HS-27A (cell line): ENCODE measurements around the gene FGF16.
"Not testable (repeated sequence)": the region's sequence is repeated elsewhere in the genome, so short reads cannot be mapped to it uniquely, and the experiment has no call there.

Source experiments
- DNase-seq: peaks from one replicate; pipeline ENCODE4 v3.0.0-alpha.2; 2012; ENCODE audit warnings: low read depth, missing footprints

Gene FGF16

DNA sequence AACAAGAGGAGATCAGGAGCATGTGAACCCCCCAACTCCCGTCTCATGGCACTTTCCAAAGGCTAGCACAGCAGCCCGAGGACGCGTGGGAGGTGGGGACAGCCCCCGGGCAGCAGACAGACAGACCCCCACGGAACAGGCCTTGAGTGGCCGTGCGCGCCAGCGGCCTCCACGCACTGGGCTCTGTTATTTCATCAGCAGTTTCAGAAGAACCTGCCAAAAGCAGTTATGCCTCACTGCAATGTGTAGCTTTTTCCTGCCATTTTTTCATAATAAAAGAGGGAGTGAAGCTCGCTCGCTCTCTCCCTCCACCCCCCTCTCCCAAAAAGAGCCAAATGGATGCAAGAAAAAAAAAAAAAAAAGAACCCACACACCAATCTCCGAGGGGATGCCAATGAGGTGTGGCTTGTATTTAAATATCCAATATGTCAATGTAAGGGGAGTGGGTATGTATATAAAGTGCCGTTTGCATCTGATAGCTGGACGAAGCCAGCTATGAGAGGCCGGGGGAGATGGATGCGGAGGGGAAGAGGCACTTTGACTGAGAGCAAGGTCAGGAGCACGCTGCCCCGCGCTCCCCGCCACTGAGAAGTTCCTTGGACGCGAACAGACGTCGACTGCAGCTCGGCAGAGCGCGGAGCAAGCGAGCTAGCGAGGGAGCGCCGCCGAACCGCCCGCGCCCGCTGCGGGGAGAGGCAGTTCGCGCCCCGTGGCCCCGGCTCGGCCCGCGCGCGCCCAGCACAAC, at the start of gene FGF16:
Gene FGF16, plus strand, starts transcription at position 482 of the 745 bp plus-strand sequence. CDS start 286 bp downstream, outside the sequence.
- no peak for DNase-seq

DNA sequence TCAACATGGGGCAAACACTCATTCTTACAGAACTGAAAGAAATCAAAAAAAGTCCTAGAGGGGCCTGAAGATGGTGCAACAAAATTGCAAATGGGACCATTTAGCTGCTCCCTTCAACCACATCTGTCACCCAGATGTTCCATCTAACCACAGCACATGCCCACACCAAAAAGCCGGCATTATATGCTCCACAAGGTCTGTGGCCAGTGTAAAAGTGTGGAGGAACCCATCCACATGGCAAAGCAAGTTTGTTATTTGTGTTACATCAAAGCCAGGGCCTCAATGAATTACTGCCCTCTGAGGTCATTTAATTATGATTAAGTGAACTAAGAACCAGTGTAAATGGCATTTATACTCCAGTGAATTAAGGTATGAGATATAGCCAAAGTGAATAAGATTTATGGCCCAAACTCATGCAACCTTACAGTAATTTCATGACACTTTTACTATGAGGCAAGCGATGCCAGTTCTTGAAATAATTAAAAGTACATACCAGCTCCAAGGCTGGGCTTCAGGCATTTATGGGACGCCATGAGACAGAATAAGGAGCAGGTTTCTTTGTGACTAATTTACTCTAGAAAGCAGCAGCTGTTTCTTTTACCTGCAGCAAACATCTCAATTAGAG, 48.7 kb upstream of the FGF16 start:
- no peak for DNase-seq

DNA sequence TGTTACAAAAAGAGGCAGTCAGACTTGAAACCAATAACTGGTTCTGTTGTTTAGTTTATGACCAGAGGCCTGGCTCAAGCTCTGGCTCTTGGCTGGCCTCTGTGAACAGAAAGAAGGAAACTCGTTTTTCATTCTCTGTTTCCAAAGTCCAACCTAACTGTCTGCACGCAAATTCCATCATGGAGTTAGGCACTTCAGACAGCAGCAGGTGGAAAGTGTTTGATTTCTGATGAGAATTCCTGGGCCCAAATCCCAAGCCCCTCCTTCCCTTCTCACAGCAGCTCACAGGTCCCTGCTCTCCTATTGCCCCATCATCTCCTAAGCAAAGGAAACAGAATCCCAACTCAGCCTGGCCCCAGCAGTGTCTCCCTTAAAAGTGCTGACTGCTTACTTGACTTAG, 42.8 kb upstream of the FGF16 start:
- no peak for DNase-seq

DNA sequence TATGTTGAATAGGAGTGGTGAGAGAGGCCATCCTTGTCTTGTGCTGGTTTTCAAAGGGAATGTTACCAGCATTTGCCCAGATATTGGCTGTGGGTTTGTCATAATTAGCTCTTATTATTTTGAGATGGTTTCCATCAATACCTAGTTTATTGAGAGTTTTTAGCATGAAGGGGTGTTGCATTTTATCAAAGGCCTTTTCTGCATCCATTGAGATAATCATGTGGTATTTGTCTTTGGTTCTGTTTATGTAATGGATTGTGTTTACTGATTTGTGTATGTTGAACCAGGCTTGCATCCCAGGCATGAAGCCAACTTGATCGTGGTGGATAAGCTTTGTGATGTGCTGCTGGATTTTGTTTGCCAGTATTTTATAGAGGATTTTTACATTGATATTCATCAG, 39.4 kb upstream of the FGF16 start:
- DNase-seq: not testable (repeated sequence)

DNA sequence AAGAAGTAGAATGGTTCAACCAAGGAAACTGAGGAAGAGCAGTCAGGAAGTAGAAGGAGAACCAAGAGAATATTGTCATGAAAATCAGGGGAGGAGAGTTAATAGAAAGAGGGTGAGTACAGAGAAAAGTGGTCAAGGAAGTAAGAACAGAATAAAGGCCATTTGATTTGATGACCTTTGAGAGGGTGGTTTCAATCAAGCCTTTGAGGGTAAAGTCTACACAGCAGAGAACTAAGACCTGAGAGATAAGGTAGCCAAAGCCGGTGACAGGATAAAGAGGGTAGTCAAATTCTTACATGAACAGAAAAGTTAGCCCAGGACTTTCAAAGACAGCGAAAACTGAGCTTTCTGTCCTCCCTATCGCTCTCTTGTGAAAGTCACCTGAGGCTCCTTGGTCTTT, 34.6 kb upstream of the FGF16 start:
- no peak for DNase-seq

DNA sequence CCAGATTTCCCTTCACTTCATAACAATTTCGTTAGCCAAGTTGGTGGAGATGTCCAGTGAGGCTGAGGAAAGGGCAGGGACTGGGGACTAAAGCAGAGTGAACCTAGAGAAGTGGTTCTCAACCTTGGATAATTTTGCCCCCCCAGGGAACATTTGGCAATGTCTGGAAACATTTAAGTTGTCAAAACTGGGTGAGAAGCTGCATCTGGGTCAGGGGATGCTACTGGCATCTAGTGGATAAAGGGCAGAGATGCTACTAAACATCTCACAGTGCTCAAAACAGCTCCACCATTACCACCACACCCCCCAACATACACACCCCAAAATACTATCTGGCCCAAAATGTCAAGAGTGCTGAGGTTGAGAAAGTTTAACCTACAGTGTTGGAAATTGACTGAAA, 32.0 kb upstream of the FGF16 start:
- DNase-seq: no peak

DNA sequence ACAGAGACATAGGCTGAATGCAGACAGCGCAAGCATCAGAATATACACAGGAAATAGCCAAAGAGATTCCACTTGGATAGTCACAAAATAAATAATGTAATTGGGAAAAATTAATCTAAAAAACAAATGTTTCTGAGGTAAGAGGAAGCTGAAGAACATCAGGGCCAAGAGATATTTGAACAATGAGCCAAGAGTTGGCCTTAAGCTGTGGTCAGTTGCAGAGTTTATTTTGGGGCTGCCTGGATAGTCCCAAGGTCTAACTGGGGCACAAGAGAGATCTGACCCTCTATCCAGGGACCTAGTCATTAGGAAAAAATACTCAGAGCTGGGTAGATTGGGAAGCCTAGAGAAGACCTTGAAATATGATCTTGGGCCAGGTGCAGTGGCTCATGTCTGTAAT, 31.3 kb upstream of the FGF16 start:
- DNase-seq: no peak

DNA sequence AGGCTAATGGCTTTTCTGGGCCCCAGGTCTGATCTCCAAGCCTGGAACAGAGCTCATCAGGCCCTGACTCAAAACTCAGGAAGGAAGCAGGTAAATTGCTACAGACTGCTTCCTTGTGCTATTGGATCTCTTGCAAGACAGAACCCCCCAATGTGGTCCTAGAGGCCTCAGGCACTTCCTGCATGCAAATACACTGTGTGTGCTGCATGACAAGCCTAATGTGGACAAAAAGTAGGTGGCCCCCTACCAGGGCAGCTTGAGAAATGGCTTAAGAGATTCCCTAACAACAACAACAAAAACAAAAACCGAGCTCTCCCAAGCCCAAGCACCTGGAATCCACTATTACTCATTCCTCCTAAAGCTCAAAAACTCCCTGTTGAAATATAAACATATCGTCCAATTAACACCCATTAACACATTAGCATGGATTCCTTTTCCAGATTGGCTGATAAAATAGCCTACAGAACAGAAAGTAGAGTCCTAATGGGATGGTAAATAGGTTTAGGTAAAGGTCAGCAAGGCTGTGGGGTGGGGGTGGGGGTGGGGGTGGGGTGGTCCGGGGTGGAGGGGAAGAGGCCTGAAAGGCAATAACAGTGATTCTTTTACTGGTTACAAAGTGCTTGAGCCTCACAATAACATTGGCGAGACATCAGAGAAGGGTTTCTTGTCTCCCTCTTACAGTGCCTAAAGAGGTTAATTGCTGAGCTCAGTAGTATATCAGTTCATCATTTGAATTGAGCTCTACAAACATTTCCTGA, 24.1 kb upstream of the FGF16 start:
- DNase-seq: no peak

DNA sequence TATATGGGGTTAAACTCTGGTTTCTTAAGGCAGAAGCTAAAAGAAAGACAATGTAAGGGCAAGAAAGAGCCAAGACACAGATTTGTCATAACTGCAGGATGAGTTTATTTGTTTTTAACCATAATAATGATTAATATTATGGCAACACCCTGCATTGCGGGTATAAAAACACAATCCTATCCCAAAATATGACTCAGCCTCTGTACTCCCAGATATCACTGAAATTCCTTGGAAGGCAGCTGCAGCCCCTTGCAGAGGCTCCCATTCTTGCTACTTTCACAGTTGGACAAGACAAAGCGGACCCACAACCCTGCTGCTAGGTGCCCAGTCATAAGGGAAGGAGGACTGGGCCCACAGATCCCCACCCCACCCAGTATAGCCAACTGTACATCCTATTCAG, 20.4 kb upstream of the FGF16 start:
- no peak for DNase-seq

DNA sequence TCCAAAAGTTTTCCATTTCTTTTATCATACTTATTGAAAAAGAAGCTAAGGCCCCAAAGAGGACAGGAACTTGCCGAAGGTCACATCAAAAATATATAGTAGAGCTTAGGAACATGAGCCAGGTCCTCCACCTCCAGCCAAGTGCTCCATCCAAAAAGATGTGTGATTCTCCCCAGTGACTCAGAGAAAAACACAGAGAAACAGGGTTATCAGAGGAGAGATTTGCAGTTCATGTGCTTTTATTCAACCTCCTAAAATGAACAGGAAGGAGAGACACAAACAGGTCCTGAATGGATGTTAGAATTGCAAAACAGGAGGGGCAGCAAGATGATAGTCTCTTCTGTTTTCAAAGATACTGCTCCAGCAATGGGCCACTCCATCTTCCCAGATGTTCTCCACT, 19.6 kb upstream of the FGF16 start:
- DNase-seq: no peak

DNA sequence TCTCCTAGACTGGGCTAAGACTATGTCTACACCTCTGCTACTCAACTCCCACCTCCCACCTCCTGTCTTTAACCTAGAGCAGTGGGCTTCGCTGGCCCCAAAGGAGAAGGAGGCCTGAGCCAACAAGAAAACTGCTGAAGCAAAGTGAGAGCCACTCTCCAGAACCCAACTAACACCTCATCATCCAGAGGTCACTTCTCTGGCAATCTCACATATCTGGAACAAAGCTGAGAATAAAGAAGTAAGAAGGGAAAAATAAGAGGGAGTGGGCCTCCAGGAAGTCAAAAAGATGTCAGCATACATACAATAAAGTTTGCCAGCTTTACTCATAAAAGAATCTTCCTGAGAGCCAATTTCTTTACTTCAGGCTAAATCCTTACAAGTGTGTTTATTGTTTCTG, 18.6 kb upstream of the FGF16 start:
- DNase-seq: no peak

DNA sequence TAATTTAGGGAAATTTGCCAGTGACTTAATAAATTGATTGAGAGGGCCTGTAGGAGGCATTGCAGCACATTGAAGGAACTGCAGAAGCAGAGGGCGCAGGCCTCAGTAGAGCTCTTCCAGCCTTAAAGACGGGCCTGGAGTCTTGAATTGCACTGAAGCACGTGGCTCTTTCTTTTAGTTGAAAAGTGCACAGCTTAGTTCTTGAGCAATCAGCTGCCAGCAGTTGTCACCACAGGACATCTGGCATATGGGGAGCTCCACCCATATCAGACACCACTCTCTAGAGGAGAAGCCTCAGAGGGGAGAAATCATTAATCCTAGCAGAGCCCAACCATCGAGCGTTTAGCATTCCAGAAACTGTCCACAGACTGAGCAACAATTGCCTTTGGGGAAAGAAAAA, 16.0 kb upstream of the FGF16 start:
- DNase-seq: no peak

DNA sequence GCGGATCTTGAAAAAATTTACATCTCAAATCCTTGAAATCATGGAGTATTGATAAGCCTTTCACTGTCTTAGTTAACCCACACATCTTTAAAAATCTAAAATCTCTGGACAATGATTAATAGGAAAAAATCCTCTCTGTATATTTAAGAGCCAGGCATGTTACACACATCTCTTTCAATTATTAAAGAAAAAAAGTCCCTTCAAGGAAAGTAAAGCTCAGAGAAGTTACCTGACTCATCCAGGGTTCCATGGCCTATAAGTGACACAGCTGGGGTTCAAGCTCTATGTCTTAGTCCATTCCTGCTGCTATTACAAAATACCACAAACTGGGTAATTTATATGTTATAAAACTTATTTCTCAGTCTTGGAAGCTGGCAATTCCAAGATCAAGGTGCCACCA, 14.2 kb upstream of the FGF16 start:
- no peak for DNase-seq

DNA sequence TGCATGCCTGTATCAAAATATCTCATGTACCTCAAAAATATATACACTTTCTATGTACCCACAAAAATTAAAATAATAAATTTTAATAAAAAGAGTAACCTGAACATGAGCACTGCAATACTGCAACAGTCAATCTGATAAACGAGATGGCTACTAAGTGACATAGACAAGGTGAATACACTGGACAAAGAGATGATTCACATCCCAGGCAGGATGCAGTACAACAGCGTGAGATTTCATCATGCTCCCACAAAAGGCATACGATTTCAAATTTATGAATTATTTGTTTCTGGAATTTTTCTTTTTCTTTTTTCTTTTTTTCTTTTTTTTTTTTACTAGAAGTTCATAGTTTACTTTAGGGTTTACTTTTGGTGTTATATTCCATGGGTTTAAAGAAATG, 12.2 kb upstream of the FGF16 start:
- DNase-seq: no peak

DNA sequence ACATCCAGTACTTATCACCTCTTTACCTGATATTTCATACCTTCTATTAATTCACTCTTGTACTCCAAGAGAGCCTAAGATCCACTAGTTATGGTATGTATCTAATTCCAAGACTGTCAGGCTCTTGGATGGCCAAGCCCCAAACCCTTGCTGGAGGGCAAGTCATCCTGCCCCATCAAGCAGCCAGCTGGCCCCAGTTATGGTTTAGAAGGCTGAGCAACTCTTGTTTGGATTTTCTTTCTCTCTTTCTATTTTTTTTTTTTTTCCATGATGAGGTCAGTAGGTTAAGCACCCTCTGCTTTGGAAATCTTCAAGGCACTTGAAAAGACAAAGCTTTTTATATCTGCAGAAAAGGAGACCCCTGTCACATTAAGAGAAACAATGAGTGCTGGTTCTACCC, 10.9 kb upstream of the FGF16 start:
- no peak for DNase-seq

DNA sequence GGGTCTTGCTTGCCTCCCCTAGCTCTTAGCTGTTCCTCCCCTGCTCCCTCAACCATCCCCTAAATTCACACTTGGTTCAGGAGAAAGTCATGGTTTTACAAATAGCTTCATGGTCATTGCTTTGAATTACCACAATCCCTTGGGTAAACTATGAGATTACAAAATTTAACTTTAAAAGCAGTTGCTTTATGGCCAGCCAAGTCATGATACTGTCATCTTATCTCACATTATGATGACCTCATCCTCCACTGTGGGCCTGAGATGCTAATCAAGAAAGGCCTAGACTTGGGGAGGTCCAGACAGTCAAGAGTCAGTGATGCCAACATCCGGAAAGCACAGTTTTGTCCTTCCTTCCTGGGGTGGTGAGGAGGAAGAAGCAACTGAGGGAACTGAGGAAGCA, 10.5 kb upstream of the FGF16 start:
- no peak for DNase-seq

DNA sequence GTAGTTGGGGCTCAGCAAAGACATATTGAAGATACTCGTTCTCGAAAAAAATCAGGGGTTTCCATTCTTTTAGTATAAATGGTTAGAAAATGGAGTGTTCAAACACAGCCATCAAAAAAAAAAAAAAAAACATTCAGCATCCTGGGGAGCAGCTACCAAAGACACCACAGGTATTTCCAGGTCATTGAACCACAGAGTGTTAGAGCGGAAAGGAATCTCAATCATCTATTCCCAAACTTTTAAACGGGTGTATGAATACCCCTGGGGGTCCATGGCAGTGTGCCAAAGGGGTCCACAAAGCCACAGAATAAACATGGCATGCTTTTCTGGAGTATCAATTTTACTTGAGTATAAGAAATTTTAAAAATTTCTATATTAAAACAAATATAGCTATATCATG, 6.9 kb upstream of the FGF16 start:
- no peak for DNase-seq

DNA sequence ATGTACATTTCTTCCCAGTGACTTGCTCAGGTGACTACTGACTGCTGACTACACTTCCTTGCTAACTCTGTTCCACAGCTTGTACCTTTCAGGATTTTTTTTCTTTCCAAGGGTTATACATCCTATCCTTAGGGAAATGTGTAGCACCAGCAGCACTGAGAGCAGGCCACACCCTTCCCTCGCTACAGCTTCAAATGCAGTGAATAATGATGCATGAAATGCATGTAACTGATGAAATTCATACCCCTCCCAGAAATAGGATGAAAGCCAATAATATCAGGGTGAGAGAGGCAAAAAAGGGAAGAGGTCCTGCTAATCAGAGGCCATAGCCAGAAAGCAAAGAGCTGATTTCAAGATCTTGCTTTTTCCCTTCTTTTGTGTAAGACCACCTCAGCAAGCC, 6.2 kb upstream of the FGF16 start:
- no peak for DNase-seq

DNA sequence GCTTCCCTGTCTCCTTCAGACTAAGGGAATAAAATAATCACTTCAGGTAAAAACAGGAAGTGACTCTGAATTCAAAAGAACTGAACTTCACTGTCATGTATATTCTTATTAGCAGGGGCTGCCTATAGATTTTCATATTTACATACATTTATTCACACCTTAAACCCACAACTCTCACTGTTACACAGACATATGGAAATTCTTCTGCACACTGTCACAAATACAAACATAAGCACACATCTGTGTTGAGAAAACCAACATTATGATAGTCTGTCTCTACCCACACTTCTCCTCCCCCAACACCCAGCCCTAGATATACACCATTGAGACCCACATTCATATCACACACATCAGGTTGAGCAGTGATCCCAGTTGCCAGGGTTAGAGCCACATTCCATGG, 5.7 kb upstream of the FGF16 start:
- DNase-seq: no peak

DNA sequence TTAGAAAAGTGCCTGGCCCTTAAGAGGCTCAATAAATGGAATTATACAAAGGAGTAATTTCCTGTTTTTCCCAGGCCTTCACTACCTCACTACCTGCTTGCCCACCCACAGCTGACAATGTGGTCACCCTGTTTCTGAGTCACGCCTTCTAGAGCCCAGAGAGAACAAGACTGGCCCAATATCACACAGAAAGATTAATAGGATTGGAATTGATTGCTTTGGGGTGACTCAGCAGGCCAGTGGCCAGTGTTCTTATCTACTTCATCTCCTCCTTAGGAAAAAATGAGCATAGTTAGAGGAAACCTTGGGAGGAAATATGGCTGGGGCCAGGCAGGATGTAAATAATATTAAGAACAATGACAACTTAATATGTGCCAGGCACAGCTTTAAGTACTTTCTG, 4.5 kb upstream of the FGF16 start:
- DNase-seq: peak; percentile 81

DNA sequence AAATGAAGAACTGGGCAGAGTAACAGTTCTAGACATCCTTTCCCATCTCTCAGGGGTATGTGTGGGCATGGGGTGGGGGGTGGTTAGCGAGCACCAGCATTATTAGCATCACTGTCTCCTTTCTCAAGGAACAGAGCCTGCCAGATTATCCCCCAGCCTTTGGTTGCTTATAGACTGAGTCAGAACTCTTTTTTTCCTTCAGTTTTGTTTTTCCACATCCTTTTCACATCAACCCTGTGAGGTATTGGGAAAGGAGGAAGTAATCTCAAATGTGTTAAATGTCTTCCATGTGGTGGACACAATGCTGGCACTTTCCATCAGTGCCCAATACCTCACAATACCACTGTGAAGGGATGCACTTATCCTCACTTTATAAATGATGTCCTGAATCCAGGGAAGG, 3.1 kb upstream of the FGF16 start:
- DNase-seq: no peak

DNA sequence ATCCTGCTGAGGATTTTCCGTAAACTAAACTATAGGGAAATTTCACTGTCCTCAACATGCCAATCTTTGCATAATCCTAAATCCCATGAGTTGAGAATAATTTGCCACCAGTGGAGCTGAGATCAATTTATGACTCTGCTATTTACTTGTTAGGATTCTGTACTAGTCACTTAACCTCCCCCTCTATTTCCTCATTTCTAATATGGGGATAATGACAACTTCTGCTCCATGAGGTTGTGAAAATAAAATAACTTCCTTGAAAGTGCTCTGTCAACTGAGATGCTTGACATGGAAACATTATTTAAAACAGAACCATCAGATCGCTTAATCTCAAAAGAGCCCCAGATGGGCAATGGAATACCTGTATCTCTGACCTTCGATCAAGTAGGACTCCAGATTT, 2.6 kb upstream of the FGF16 start:
- DNase-seq: no peak

DNA sequence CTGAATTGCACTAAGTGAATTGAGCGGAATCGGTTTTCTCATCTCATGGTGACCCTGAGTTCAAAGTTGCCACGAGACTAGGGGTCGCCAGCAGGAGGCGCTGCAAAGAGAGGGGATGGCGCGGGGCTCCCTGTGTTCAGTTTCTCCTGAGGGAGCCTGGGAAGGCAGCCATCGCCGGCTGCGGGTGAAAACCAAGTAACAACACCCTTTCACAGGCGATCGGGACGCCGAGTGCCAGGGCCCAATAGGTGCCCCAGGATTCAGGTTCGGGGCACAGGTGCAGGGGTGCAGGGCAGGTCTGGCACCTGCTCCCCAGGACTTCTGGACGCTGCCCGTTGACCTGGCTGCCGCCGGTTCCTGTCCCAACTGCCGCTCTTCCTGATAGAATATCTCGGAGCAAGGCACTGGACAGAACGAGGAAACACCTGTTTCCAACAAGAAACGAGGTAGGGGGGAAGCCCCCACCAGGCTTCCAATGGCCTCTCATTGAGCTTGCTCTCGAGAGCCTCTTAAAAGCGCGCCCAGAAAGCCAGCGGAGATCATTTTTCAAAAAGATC, 1.1 kb upstream of the FGF16 start:
- no peak for DNase-seq
